ENCODE data around the gene CRCP. TPM values are rescaled to one million over a fixed set of nuclear protein-coding genes. Genes with fewer than 3 reads are reported as not detected.

Gene CRCP
- total and polyA plus RNA-seq, 3 experiments from 2014 or later = 33.7 to 35.4 (median 34.1) TPM

DNA sequence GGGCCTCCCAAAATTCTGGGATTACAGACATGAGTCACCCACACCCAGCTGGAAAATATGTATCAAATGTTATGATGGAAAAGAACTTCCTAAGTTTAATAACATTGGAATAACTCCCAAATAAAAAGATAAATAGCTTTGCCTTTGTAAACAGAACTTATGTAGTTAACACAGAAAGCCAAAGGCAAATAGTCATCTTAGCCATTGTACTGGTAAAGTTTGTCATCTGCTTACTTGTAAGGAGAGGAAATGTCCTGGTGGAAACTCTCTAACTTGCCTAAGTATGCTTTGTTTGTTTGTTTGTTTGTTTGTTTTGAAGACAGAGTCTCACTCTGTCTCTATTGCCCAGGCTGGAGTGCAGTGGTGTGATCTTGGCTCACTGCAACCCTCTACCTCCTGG, 66.7 kb downstream of the CRCP start:
- no peak overlapping the region for H3K4me3 ChIP-seq (ENCODE audit: low read length)
- H3K27ac Mint-ChIP-seq = peak overlapping the region in 1 of 8 donors; percentile 26
- peaks cover 0 to 2% (median 0%) of the 10 kb centered on the region in 5 donors for H3K9me3 Mint-ChIP-seq
- no peaks in the 10 kb centered on the region for H3K36me3 ChIP-seq (ENCODE audit: insufficient read depth, low read length)
- no peaks in the 10 kb centered on the region for H3K9me3 ChIP-seq (ENCODE audit: low read length)
- no peaks in the 10 kb centered on the region for H3K4me1 ChIP-seq (ENCODE audit: insufficient read depth, low read length)
- no peaks in the 10 kb centered on the region for H3K4me1 Mint-ChIP-seq
- H3K36me3 Mint-ChIP-seq = no peaks in the 10 kb centered on the region
- ChIA-PET CTCF (no interaction called here), POLR2A (no interaction called here)
- H3K27me3 Mint-ChIP-seq = peaks cover 4 to 9% of the 10 kb centered on the region in 2 donors
- DNase-seq = no peak
- H3K27ac ChIP-seq (ENCODE audit: low read depth, low read length) = no peak overlapping the region
- H3K4me3 Mint-ChIP-seq = no peak overlapping the region
- H3K27me3 ChIP-seq (ENCODE audit: insufficient read depth, low read length, poor library complexity, severe bottlenecking) = no peaks in the 10 kb centered on the region

GRCh38 chr7:66181845-66182244, 67.2 kb downstream of the CRCP start:
- Mint-ChIP-seq H3K27me3 (peaks cover 4 to 9% of the 10 kb centered on the region in 2 donors), H3K9me3 (peaks cover 0 to 2% (median 0%) of the 10 kb centered on the region in 5 donors), H3K36me3 (no peaks in the 10 kb centered on the region), H3K4me3 (no peak overlapping the region), H3K4me1 (no peaks in the 10 kb centered on the region), H3K27ac (peak overlapping the region in 1 of 8 donors; percentile 19)
- H3K27ac ChIP-seq (ENCODE audit: low read depth, low read length) = no peak overlapping the region
- no peak for DNase-seq
- H3K4me1 ChIP-seq (ENCODE audit: insufficient read depth, low read length) = no peaks in the 10 kb centered on the region
- no peak overlapping the region for H3K4me3 ChIP-seq (ENCODE audit: low read length)
- no peaks in the 10 kb centered on the region for H3K9me3 ChIP-seq (ENCODE audit: low read length)
- ChIA-PET CTCF (no interaction called here), POLR2A (no interaction called here)
- no peaks in the 10 kb centered on the region for H3K36me3 ChIP-seq (ENCODE audit: insufficient read depth, low read length)
- no peaks in the 10 kb centered on the region for H3K27me3 ChIP-seq (ENCODE audit: insufficient read depth, low read length, poor library complexity, severe bottlenecking)

- H3K4me3 Mint-ChIP-seq = no peak overlapping the region
- ChIA-PET POLR2A (no interaction called here), CTCF (no interaction called here)
Measured at GRCh38 chr7:66182920-66183319, 68.3 kb downstream of the CRCP start.

GRCh38 chr7:66183700-66184099, 69.1 kb downstream of the CRCP start:
- H3K4me1 ChIP-seq (ENCODE audit: insufficient read depth, low read length) = no peaks in the 10 kb centered on the region
- POLR2A ChIA-PET = no interaction called here
- Mint-ChIP-seq H3K27me3 (peaks cover 4 to 5% of the 10 kb centered on the region in 2 donors), H3K4me1 (no peaks in the 10 kb centered on the region), H3K27ac (no peak overlapping the region), H3K4me3 (no peak overlapping the region), H3K36me3 (peaks cover 0 to 2% (median 0%) of the 10 kb centered on the region in 3 donors), H3K9me3 (peaks cover 0 to 2% (median 0%) of the 10 kb centered on the region in 5 donors)
- H3K27ac ChIP-seq (ENCODE audit: low read depth, low read length) = no peak overlapping the region
- H3K36me3 ChIP-seq (ENCODE audit: insufficient read depth, low read length) = no peaks in the 10 kb centered on the region
- H3K4me3 ChIP-seq (ENCODE audit: low read length) = no peak overlapping the region
- CTCF ChIA-PET = no interaction called here
- no peaks in the 10 kb centered on the region for H3K9me3 ChIP-seq (ENCODE audit: low read length)
- H3K27me3 ChIP-seq (ENCODE audit: insufficient read depth, low read length, poor library complexity, severe bottlenecking) = no peaks in the 10 kb centered on the region
- no peak for DNase-seq

More at GRCh38 chr7:66182920-66183319, 68.3 kb downstream of the CRCP start:
- DNase-seq = no peak
- no peaks in the 10 kb centered on the region for H3K27me3 ChIP-seq (ENCODE audit: insufficient read depth, low read length, poor library complexity, severe bottlenecking)
- H3K9me3 Mint-ChIP-seq = peaks cover 0 to 2% (median 0%) of the 10 kb centered on the region in 5 donors
- H3K27ac ChIP-seq (ENCODE audit: low read depth, low read length) = no peak overlapping the region
- H3K4me3 ChIP-seq (ENCODE audit: low read length) = no peak overlapping the region
- H3K36me3 Mint-ChIP-seq = no peaks in the 10 kb centered on the region
- peaks cover 4 to 9% of the 10 kb centered on the region in 2 donors for H3K27me3 Mint-ChIP-seq
- no peaks in the 10 kb centered on the region for H3K36me3 ChIP-seq (ENCODE audit: insufficient read depth, low read length)
- H3K27ac Mint-ChIP-seq = no peak overlapping the region
- no peaks in the 10 kb centered on the region for H3K4me1 ChIP-seq (ENCODE audit: insufficient read depth, low read length)
- H3K4me1 Mint-ChIP-seq = no peaks in the 10 kb centered on the region
- H3K9me3 ChIP-seq (ENCODE audit: low read length) = no peaks in the 10 kb centered on the region

DNA sequence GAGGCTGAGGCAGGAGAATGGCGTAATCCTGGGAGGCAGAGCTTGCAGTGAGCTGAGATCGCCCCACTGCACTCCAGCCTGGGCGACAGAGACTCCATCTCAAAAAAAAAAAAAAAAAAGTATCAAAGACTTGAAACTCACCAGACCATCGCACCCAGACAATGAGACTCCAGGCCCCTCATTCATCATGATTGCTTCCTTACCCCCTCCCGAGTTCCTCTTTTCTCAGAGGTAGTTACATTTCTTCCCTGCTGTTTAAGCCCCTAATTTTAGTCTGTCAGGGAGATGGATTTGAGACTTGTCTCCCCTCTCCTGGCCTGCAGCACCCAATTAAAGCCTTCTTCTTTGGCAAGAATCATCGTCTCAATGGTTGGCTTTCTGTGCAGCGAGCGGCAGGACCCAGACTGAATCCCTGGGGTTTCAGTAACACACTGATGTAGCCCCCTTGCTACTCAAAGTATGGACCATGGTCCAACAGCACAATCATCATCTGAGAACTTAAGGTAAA, 71.1 kb downstream of the CRCP start:
- H3K27me3 Mint-ChIP-seq = peaks cover 4 to 12% of the 10 kb centered on the region in 2 donors
- H3K4me1 ChIP-seq (ENCODE audit: insufficient read depth, low read length) = no peaks in the 10 kb centered on the region
- H3K27ac Mint-ChIP-seq = no peak overlapping the region
- H3K36me3 ChIP-seq (ENCODE audit: insufficient read depth, low read length) = no peaks in the 10 kb centered on the region
- H3K9me3 ChIP-seq (ENCODE audit: low read length) = no peaks in the 10 kb centered on the region
- no peak overlapping the region for H3K4me3 Mint-ChIP-seq
- peaks cover 0 to 2% (median 0%) of the 10 kb centered on the region in 5 donors for H3K9me3 Mint-ChIP-seq
- H3K36me3 Mint-ChIP-seq = peaks cover 0 to 2% (median 0%) of the 10 kb centered on the region in 3 donors
- CTCF ChIA-PET = no interaction called here
- no peak for DNase-seq
- no peak overlapping the region for H3K4me3 ChIP-seq (ENCODE audit: low read length)
- H3K27ac ChIP-seq (ENCODE audit: low read depth, low read length) = no peak overlapping the region
- H3K27me3 ChIP-seq (ENCODE audit: insufficient read depth, low read length, poor library complexity, severe bottlenecking) = no peaks in the 10 kb centered on the region
- H3K4me1 Mint-ChIP-seq = no peaks in the 10 kb centered on the region
- POLR2A ChIA-PET = no interaction called here

DNA sequence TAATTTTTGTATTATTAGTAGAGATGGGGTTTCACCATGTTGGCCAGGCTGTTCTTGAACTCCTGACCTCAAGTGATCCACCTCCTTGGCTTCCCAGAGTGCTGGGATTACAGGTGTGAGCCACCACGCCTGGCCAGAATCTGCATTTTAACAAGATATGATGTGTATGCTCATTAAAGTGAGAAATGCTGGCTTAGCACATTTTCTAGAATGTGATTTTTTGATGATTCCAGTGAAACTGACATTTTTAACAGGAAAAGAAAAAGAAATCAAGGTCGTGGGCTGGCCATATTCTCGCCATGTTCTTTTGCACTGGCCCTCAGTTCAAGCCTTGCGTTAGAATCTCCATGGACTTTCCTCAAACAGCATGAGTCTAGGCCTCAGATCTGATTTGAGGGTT, 72.3 kb downstream of the CRCP start:
- DNase-seq = no peak
- H3K9me3 ChIP-seq (ENCODE audit: low read length) = no peaks in the 10 kb centered on the region
- H3K4me1 Mint-ChIP-seq = no peaks in the 10 kb centered on the region
- peaks cover 4 to 12% of the 10 kb centered on the region in 2 donors for H3K27me3 Mint-ChIP-seq
- no peak overlapping the region for H3K4me3 Mint-ChIP-seq
- no peaks in the 10 kb centered on the region for H3K27me3 ChIP-seq (ENCODE audit: insufficient read depth, low read length, poor library complexity, severe bottlenecking)
- H3K9me3 Mint-ChIP-seq = peaks cover 0 to 2% (median 0%) of the 10 kb centered on the region in 5 donors
- peaks cover 0 to 2% (median 0%) of the 10 kb centered on the region in 3 donors for H3K36me3 Mint-ChIP-seq
- ChIA-PET CTCF (no interaction called here), POLR2A (no interaction called here)
- H3K27ac Mint-ChIP-seq = no peak overlapping the region
- H3K4me1 ChIP-seq (ENCODE audit: insufficient read depth, low read length) = no peaks in the 10 kb centered on the region
- no peak overlapping the region for H3K4me3 ChIP-seq (ENCODE audit: low read length)
- H3K27ac ChIP-seq (ENCODE audit: low read depth, low read length) = no peak overlapping the region
- no peaks in the 10 kb centered on the region for H3K36me3 ChIP-seq (ENCODE audit: insufficient read depth, low read length)

- Mint-ChIP-seq H3K27me3 (peaks cover 4 to 12% of the 10 kb centered on the region in 2 donors), H3K36me3 (peaks cover 0 to 2% (median 0%) of the 10 kb centered on the region in 3 donors), H3K4me1 (no peaks in the 10 kb centered on the region), H3K27ac (no peak overlapping the region), H3K4me3 (no peak overlapping the region), H3K9me3 (peaks cover 0 to 2% (median 0%) of the 10 kb centered on the region in 5 donors)
- Histone ChIP-seq H3K4me3 (ENCODE audit: low read length) (no peak overlapping the region), H3K4me1 (ENCODE audit: insufficient read depth, low read length) (no peaks in the 10 kb centered on the region), H3K9me3 (ENCODE audit: low read length) (no peaks in the 10 kb centered on the region), H3K36me3 (ENCODE audit: insufficient read depth, low read length) (no peaks in the 10 kb centered on the region), H3K27me3 (ENCODE audit: insufficient read depth, low read length, poor library complexity, severe bottlenecking) (no peaks in the 10 kb centered on the region), H3K27ac (ENCODE audit: low read depth, low read length) (no peak overlapping the region)
- DNase-seq = no peak
- CTCF ChIA-PET = no interaction called here
- POLR2A ChIA-PET = no interaction called here
Measured at GRCh38 chr7:66187905-66188304, 73.3 kb downstream of the CRCP start.

- Mint-ChIP-seq H3K4me1 (no peaks in the 10 kb centered on the region), H3K27me3 (peaks cover 4 to 12% of the 10 kb centered on the region in 2 donors), H3K9me3 (peaks cover 0 to 2% (median 0%) of the 10 kb centered on the region in 5 donors), H3K27ac (peak overlapping the region in 1 of 8 donors; percentile 46), H3K4me3 (no peak overlapping the region), H3K36me3 (peaks cover 0 to 2% (median 0%) of the 10 kb centered on the region in 3 donors)
- DNase-seq = no peak
- H3K27ac ChIP-seq (ENCODE audit: low read depth, low read length) = no peak overlapping the region
- no peaks in the 10 kb centered on the region for H3K27me3 ChIP-seq (ENCODE audit: insufficient read depth, low read length, poor library complexity, severe bottlenecking)
- CTCF ChIA-PET = no interaction called here
- no peaks in the 10 kb centered on the region for H3K4me1 ChIP-seq (ENCODE audit: insufficient read depth, low read length)
- no peak overlapping the region for H3K4me3 ChIP-seq (ENCODE audit: low read length)
- POLR2A ChIA-PET = no interaction called here
- H3K36me3 ChIP-seq (ENCODE audit: insufficient read depth, low read length) = no peaks in the 10 kb centered on the region
- H3K9me3 ChIP-seq (ENCODE audit: low read length) = no peaks in the 10 kb centered on the region
Measured at GRCh38 chr7:66188645-66189044, 74.0 kb downstream of the CRCP start.

All from CD8-positive, alpha-beta memory T cell (primary cell).